ENCODE data around the gene DNAI2. TPM values are rescaled to one million over a fixed set of nuclear protein-coding genes. Genes with fewer than 3 reads are reported as not detected.

The DNAI2 gene
- total and polyA plus RNA-seq, 4 donors, result 4.1 to 14.2 (median 6.7) TPM

GRCh38 chr17:74343121-74343520 is 69.1 kb downstream of the DNAI2 start:
- Histone ChIP-seq H3K27me3 (ENCODE audit: control insufficient read depth in 3 of 3, insufficient read depth in 3 of 3, low read length in 2 of 3) (peaks cover 0 to 3% (median 0%) of the 10 kb centered on the region in 3 donors), H3K9ac (ENCODE audit: insufficient read depth in 1 of 2, low read length in 2 of 2) (no peak overlapping the region), H3K27ac (ENCODE audit: low read depth in 1 of 2, low read length in 1 of 2) (no peak overlapping the region), H3K4me3 (no peak overlapping the region), H3K4me1 (ENCODE audit: control insufficient read depth in 5 of 5, insufficient read depth in 5 of 5, low read length in 5 of 5) (peaks cover 0 to 7% (median 0%) of the 10 kb centered on the region in 5 donors), H3K36me3 (ENCODE audit: control insufficient read depth in 4 of 4, insufficient read depth in 4 of 4, low read length in 4 of 4) (no peaks in the 10 kb centered on the region), H3K9me3 (ENCODE audit: control insufficient read depth in 4 of 4, insufficient read depth in 3 of 4, low read length in 3 of 4) (no peaks in the 10 kb centered on the region)
- DNase-seq (no peak), ATAC-seq (ENCODE audit: insufficient read depth, low FRiP score) (no peak)
- TF ChIP-seq CTCF (IDR thresholded peaks at IDR 0.05; ENCODE audit: control extremely low read depth, extremely low read depth), result no peak
- WGBS, 2 donors, result 79 to 95% methylated on average over 8 of the region's 8 CpGs

GRCh38 chr17:74343526-74344284 is 69.7 kb downstream of the DNAI2 start:
- 53 to 70% methylated on average over 9 of the region's 9 CpGs for WGBS, 2 donors
- ATAC-seq (ENCODE audit: insufficient read depth, low FRiP score) (no peak), DNase-seq (no peak)
- Histone ChIP-seq H3K9me3 (ENCODE audit: control insufficient read depth in 4 of 4, insufficient read depth in 3 of 4, low read length in 3 of 4) (no peaks in the 10 kb centered on the region), H3K27ac (ENCODE audit: low read depth in 1 of 2, low read length in 1 of 2) (no peak overlapping the region), H3K4me3 (no peak overlapping the region), H3K36me3 (ENCODE audit: control insufficient read depth in 4 of 4, insufficient read depth in 4 of 4, low read length in 4 of 4) (no peaks in the 10 kb centered on the region), H3K4me1 (ENCODE audit: control insufficient read depth in 5 of 5, insufficient read depth in 5 of 5, low read length in 5 of 5) (peaks cover 0 to 7% (median 0%) of the 10 kb centered on the region in 5 donors), H3K27me3 (ENCODE audit: control insufficient read depth in 3 of 3, insufficient read depth in 3 of 3, low read length in 2 of 3) (peaks cover 0 to 7% (median 0%) of the 10 kb centered on the region in 3 donors), H3K9ac (ENCODE audit: insufficient read depth in 1 of 2, low read length in 2 of 2) (no peak overlapping the region)
- TF ChIP-seq CTCF (IDR thresholded peaks at IDR 0.05; ENCODE audit: control extremely low read depth, extremely low read depth), result no peak

- peaks cover 0 to 12% (median 0%) of the 10 kb centered on the region in 3 donors for H3K27me3 ChIP-seq (ENCODE audit: control insufficient read depth in 3 of 3, insufficient read depth in 3 of 3, low read length in 2 of 3)
- no peak for DNase-seq
- WGBS, 2 donors, result 70 to 87% methylated on average over 21 of the region's 21 CpGs
Observed at GRCh38 chr17:74344658-74345057, 70.6 kb downstream of the DNAI2 start.

More at GRCh38 chr17:74344658-74345057, 70.6 kb downstream of the DNAI2 start:
- Histone ChIP-seq H3K4me1 (ENCODE audit: control insufficient read depth in 5 of 5, insufficient read depth in 5 of 5, low read length in 5 of 5) (peaks cover 0 to 7% (median 0%) of the 10 kb centered on the region in 5 donors), H3K9me3 (ENCODE audit: control insufficient read depth in 4 of 4, insufficient read depth in 3 of 4, low read length in 3 of 4) (no peaks in the 10 kb centered on the region), H3K4me3 (no peak overlapping the region), H3K27ac (ENCODE audit: low read depth in 1 of 2, low read length in 1 of 2) (no peak overlapping the region), H3K9ac (ENCODE audit: insufficient read depth in 1 of 2, low read length in 2 of 2) (no peak overlapping the region), H3K36me3 (ENCODE audit: control insufficient read depth in 4 of 4, insufficient read depth in 4 of 4, low read length in 4 of 4) (no peaks in the 10 kb centered on the region)
- no peak for TF ChIP-seq CTCF (IDR thresholded peaks at IDR 0.05; ENCODE audit: control extremely low read depth, extremely low read depth)
- ATAC-seq (ENCODE audit: insufficient read depth, low FRiP score), result no peak

Data from lung (tissue), 12 donors.